Endothelial cell of umbilical vein (primary cell): ENCODE results near the gene OR10K1. TPM values are rescaled to one million over a fixed set of nuclear protein-coding genes. Genes with fewer than 3 reads are reported as not detected.

Source experiments
- BruUV-seq: library from RNA; stranded (reverse); fragments of 400-500 nt; replicated peaks from 2 replicates; lab custom pipeline; 2021; lab: Mats Ljungman, UMichigan
- CTCF ChIA-PET: fragments of 300-600, 350-600 bp; sonication (Branson Sonifier 250); formaldehyde crosslinking; loops from one replicate; lab custom pipeline; 2021; ENCODE audit warnings: antibody characterized with exemption, inconsistent platforms; lab: Charles Lee
- POLR2A ChIA-PET: fragments of 300-600, 350-600 bp; sonication (Branson Sonifier 250); formaldehyde crosslinking; loops from one replicate; lab custom pipeline; 2021; ENCODE audit warnings: antibody characterized with exemption, inconsistent platforms; lab: Charles Lee
- DNase-seq: peaks from one replicate; pipeline ENCODE4 v3.0.0-alpha.2; 2011; ENCODE audit warnings: low read depth, low spot score
- FAIRE-seq: peaks from 2 replicates; lab custom pipeline; 2011; peaks lifted over from hg19 to GRCh38; lab: Jason Lieb, UNC
- H2AFZ ChIP-seq: 2 replicates; pipeline ENCODE4 v1.6.0; 2012; ENCODE audit warnings: low read depth, low read length, control low read depth, inconsistent platforms
- H3K27ac ChIP-seq: 2 replicates; pipeline ENCODE4 v1.5.1; 2011; ENCODE audit warnings: low read depth, mild to moderate bottlenecking, control low read depth, low read length, moderate library complexity; ENCODE audit not compliant: insufficient read depth
- H3K27me3 ChIP-seq, 2 experiments: 2 replicates each; pipeline versions ENCODE4 v1.6.0 to v1.6.1; 2011; ENCODE audit warnings: low read length in 2 of 2, mixed read lengths in 1 of 2; ENCODE audit not compliant: control insufficient read depth in 2 of 2, insufficient read depth in 2 of 2
- H3K36me3 ChIP-seq, 2 experiments: 2 replicates in 1 of 2; 3 replicates in 1 of 2; pipeline ENCODE4 v1.5.1; 2011; ENCODE audit warnings: low read length in 2 of 2, mild to moderate bottlenecking in 1 of 2, moderate library complexity in 1 of 2; ENCODE audit not compliant: control insufficient read depth in 2 of 2, insufficient read depth in 2 of 2; ENCODE audit errors: extremely low read depth in 1 of 2
- H3K4me1 ChIP-seq: 3 replicates; pipeline ENCODE4 v1.5.1; 2011; ENCODE audit warnings: mild to moderate bottlenecking, low read length; ENCODE audit not compliant: control insufficient read depth, insufficient read depth; ENCODE audit errors: extremely low read depth
- H3K4me2 ChIP-seq: 2 replicates; pipeline ENCODE4 v1.6.1; 2011; ENCODE audit warnings: low read length, control low read depth, mixed read lengths; ENCODE audit not compliant: insufficient read depth
- H3K4me3 ChIP-seq, 3 experiments: fragments of 200-600 bp in 1 of 3; sonication (generic), shearing (Covaris generic) in 1 of 3; replicated peaks in 1 of 3; 2 replicates each; pipeline ENCODE4 v1.5.1; 2011 to 2016; ENCODE audit warnings: control low read depth in 3 of 3, low read length in 3 of 3, mild to moderate bottlenecking in 2 of 3, inconsistent platforms in 1 of 3, low read depth in 1 of 3, moderate library complexity in 1 of 3; ENCODE audit not compliant: insufficient read depth in 1 of 3
- H3K79me2 ChIP-seq: 2 replicates; pipeline ENCODE4 v1.6.0; 2012; ENCODE audit warnings: low read length, inconsistent platforms; ENCODE audit not compliant: control insufficient read depth, insufficient read depth
- H3K9ac ChIP-seq: replicated peaks from 2 replicates; pipeline ENCODE3; 2011; ENCODE audit warnings: low read length, control low read depth; ENCODE audit not compliant: insufficient read depth; ENCODE audit errors: extremely low read depth
- H3K9me1 ChIP-seq: replicated peaks from 3 replicates; pipeline ENCODE4 v1.6.0; 2011; ENCODE audit warnings: mild to moderate bottlenecking, low read length; ENCODE audit not compliant: control insufficient read depth, insufficient read depth; ENCODE audit errors: extremely low read depth
- H3K9me3 ChIP-seq: replicated peaks from 2 replicates; pipeline ENCODE4 v1.5.1; 2012; ENCODE audit warnings: low read length, inconsistent platforms; ENCODE audit not compliant: control insufficient read depth, insufficient read depth
- H4K20me1 ChIP-seq: replicated peaks from 2 replicates; pipeline ENCODE3; 2011; ENCODE audit warnings: mild to moderate bottlenecking, low read length; ENCODE audit not compliant: control insufficient read depth, insufficient read depth; ENCODE audit errors: extremely low read depth
- CTCF ChIP-seq, 2 donors: IDR thresholded peaks; 1 replicate in 1 of 2; 2 replicates in 1 of 2; pipeline ENCODE4 v1.5.1; 2011; ENCODE audit warnings: low read length in 2 of 2, mild to moderate bottlenecking in 2 of 2, moderate library complexity in 2 of 2, control low read depth in 1 of 2, inconsistent platforms in 1 of 2, low read depth in 1 of 2; ENCODE audit not compliant: insufficient read depth in 1 of 2; ENCODE audit errors: extremely low read depth in 1 of 2
- EZH2 ChIP-seq: IDR thresholded peaks from 2 replicates; pipeline ENCODE4 v1.6.1; 2012; ENCODE audit warnings: borderline replicate concordance, low read depth, mild to moderate bottlenecking, moderate library complexity, low read length, inconsistent platforms; ENCODE audit not compliant: severe bottlenecking
- FOS ChIP-seq: IDR thresholded peaks from 2 replicates; pipeline ENCODE4 v1.6.1; 2011; ENCODE audit warnings: mild to moderate bottlenecking, low read length, moderate library complexity, borderline replicate concordance; ENCODE audit not compliant: insufficient read depth
- GATA2 ChIP-seq: IDR thresholded peaks from 2 replicates; pipeline ENCODE4 v1.7.0; 2011; ENCODE audit warnings: low read depth, mild to moderate bottlenecking, moderate library complexity, mixed read lengths, low read length; ENCODE audit not compliant: insufficient read length, insufficient read depth
- JUN ChIP-seq: IDR thresholded peaks from 2 replicates; pipeline ENCODE4 v1.6.1; 2011; ENCODE audit warnings: borderline replicate concordance, low read depth; ENCODE audit not compliant: insufficient read length, insufficient read depth
- MYC ChIP-seq: IDR thresholded peaks from one replicate; pipeline ENCODE4 v1.6.1; 2011; ENCODE audit warnings: mild to moderate bottlenecking, low read depth, low read length
- POLR2A ChIP-seq: IDR thresholded peaks from 2 replicates; pipeline ENCODE4 v1.6.1; 2012; ENCODE audit warnings: low read depth, mild to moderate bottlenecking, control low read depth, low read length
- POLR2AphosphoS5 ChIP-seq: IDR thresholded peaks from 2 replicates; pipeline ENCODE4 v1.6.1; 2012; ENCODE audit warnings: low read depth, mild to moderate bottlenecking, control low read depth, low read length, moderate library complexity; ENCODE audit not compliant: insufficient read depth
- dilution Hi-C: fragments of 300-500 bp; cut with MboI; formaldehyde crosslinking; loops from one replicate; pipeline ENCODE4 v1.15.0; 2019; ENCODE audit warnings: low sequenced_read_pairs; ENCODE audit not compliant: extremely low pct_ligation_motif_present
- intact Hi-C: fragments of 100-400 bp; cut with micrococcal nuclease; formaldehyde crosslinking; loops from one replicate; pipeline ENCODE4 v1.10.0; 2022
- polyA plus RNA-seq, 4 experiments: library from polyadenylated mRNA; depleted of rRNA in 3 of 4; stranded (reverse) in 3 of 4; unstranded in 1 of 4; fragments of >200 nt; gene quantifications; 2 replicates each; pipeline versions ENCODE4 v1.2.1 to v1.2.3, GENCODE V29; 2011 to 2012; ENCODE audit warnings: missing spikeins in 1 of 4
- total RNA-seq: library from RNA; stranded (reverse); gene quantifications from 2 replicates; pipeline ENCODE4 v1.2.3, GENCODE V29; 2021
- TF ChIP-seq, protein P1 (sequence below): IDR thresholded peaks from 2 replicates; pipeline ENCODE4 v1.6.1; 2011; ENCODE audit not compliant: insufficient read depth, insufficient read length

OR10K1 gene
- total and polyA plus RNA-seq, 2 donors (not counting 3 experiments of a cell fraction or from before 2014, with no cell fraction given) = not detected

DNA sequence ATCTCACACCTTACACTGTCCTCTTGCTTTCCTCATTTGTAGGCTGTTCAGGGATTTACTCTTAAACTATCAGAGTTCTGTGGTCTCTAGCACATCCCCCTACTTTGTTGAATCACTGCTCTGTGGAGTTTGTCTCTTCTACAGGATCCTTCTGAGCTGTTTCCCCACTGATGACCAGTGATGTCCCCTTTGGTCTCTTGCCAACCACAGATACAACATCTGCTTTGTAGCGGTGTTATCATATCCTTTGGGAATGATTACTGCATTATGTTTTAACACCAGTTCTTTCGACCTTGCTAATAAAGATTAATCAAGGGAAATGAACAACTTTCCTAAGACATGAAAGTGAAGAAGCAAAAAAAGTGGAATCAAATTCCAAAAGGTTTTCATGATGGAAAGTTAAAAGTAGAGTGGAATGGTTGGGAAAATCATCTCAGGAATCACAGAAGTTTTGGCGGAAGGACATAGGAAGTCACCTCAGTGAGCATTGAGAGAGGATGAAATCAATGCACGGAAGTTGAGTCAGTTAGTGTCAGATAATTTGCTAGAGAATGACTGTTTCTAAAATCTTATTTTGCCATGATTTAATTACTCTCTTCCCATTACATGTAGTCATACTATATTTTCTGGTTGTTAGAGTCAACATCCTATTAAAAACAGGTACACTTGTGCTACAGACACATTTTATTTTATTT, 46.8 kb upstream of the OR10K1 start:
- dilution Hi-C loops (no loop called here), intact Hi-C loops (no loop called here)
- Histone ChIP-seq H3K4me2 (no peak overlapping the region), H3K9me1 (no peaks in the 10 kb centered on the region), H3K9me3 (no peaks in the 10 kb centered on the region), H3K4me3 (no peak overlapping the region), H4K20me1 (no peaks in the 10 kb centered on the region), H3K36me3 (no peaks in the 10 kb centered on the region), H3K27ac (no peak overlapping the region), H3K79me2 (no peaks in the 10 kb centered on the region), H3K4me1 (no peaks in the 10 kb centered on the region), H2AFZ (no peak overlapping the region), H3K9ac (no peak overlapping the region), H3K27me3 (no peaks in the 10 kb centered on the region)
- DNase-seq (no peak), FAIRE-seq (no peak)
- ChIA-PET CTCF (no interaction called here), POLR2A (no interaction called here)
- BruUV-seq = no TSS peak
- TF ChIP-seq EZH2 (no peak), POLR2A (no peak), JUN (no peak), CTCF (IDR thresholded peaks at IDR 0.05; ENCODE audit: extremely low read depth in 1 of 2, insufficient read depth in 1 of 2, low read depth in 1 of 2, low read length in 2 of 2) (no peak), MYC (no peak), FOS (no peak), POLR2AphosphoS5 (no peak), GATA2 (no peak)
- TF ChIP-seq, protein P1, sequence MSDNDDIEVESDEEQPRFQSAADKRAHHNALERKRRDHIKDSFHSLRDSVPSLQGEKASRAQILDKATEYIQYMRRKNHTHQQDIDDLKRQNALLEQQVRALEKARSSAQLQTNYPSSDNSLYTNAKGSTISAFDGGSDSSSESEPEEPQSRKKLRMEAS = no peak
